ENCODE measurements around the gene KSR2.

DNA sequence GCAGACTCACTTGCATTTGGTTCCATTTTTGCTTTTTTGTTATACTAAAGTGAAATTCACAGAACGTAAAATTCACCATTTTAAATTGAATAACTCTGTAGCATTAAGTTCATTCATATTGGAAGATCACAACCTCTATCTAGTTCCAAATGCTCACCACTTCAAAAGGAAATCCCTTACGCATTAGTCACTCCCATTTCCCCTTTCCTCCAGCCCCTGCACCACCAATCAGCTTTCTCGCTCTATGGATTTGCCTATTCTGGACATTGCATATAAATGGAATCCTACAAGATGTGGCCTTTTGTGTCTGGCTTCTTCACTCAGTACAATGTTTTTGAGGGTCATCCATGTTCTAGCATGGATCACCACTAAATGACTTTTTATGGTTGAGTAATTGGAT is 294.5 kb downstream of the KSR2 start:
- TF ChIP-seq IKZF1 (conservative IDR thresholded peaks at IDR 0.05) (no peak), ZZZ3 (IDR thresholded peaks at IDR 0.05; ENCODE audit: control insufficient read depth, insufficient read length, low read depth) (no peak), KAT2A (conservative IDR thresholded peaks at IDR 0.05; ENCODE audit: control insufficient read depth, low read depth, low read length) (no peak), RCOR1 (conservative IDR thresholded peaks at IDR 0.05; ENCODE audit: low read depth, low read length) (no peak), EZH2 (IDR thresholded peaks at IDR 0.05; ENCODE audit: borderline replicate concordance, control insufficient read depth, low read depth, low read length) (no peak), POLR2AphosphoS5 (IDR thresholded peaks at IDR 0.05; ENCODE audit: low read length) (no peak), SUPT20H (IDR thresholded peaks at IDR 0.05; ENCODE audit: borderline replicate concordance, control insufficient read depth, low read depth, low read length) (no peak)
- TF ChIP-seq, protein P1, sequence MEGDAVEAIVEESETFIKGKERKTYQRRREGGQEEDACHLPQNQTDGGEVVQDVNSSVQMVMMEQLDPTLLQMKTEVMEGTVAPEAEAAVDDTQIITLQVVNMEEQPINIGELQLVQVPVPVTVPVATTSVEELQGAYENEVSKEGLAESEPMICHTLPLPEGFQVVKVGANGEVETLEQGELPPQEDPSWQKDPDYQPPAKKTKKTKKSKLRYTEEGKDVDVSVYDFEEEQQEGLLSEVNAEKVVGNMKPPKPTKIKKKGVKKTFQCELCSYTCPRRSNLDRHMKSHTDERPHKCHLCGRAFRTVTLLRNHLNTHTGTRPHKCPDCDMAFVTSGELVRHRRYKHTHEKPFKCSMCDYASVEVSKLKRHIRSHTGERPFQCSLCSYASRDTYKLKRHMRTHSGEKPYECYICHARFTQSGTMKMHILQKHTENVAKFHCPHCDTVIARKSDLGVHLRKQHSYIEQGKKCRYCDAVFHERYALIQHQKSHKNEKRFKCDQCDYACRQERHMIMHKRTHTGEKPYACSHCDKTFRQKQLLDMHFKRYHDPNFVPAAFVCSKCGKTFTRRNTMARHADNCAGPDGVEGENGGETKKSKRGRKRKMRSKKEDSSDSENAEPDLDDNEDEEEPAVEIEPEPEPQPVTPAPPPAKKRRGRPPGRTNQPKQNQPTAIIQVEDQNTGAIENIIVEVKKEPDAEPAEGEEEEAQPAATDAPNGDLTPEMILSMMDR (IDR thresholded peaks at IDR 0.05 in 2 of 3, conservative IDR thresholded peaks at IDR 0.05 in 1 of 3; ENCODE audit: control insufficient read depth in 2 of 3, extremely low read depth in 1 of 3, insufficient read depth in 1 of 3, low read depth in 3 of 3, low read length in 3 of 3): no peak

Measured in GM12878 (cell line).